Stimulated activated naive CD4-positive, alpha-beta T cell (primary cell): ENCODE data around the gene SPINK7.

Source experiments
- DNase-seq, 6 experiments: peaks; one replicate each; lab custom pipeline; 2025; lab: John Stamatoyannopoulos, UW

SPINK7 gene

GRCh38 chr5:148343603-148344487, 31.6 kb downstream of the SPINK7 start:
- DNase-seq, result no peak

GRCh38 chr5:148347706-148348105, 35.5 kb downstream of the SPINK7 start:
- DNase-seq, result no peak

DNA sequence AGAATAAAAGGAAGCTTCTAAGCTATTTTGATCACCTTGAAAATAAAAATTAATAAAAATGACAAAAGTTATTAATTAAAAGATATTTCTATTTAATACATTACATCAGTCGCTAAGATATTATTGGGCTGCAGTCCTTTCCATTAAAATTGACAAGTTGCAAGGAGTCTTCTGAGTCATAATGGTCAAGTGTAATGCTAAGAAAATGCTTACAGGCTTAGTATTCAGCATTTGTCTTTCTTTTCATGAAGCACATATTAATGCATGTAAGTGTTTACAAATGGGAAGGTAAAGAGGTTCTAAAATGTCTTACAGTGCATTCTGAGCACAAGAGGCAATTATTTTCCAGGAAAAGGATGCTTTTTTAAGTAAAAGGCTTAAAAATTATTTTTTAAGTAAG, 40.5 kb downstream of the SPINK7 start:
- DNase-seq, result no peak

DNA sequence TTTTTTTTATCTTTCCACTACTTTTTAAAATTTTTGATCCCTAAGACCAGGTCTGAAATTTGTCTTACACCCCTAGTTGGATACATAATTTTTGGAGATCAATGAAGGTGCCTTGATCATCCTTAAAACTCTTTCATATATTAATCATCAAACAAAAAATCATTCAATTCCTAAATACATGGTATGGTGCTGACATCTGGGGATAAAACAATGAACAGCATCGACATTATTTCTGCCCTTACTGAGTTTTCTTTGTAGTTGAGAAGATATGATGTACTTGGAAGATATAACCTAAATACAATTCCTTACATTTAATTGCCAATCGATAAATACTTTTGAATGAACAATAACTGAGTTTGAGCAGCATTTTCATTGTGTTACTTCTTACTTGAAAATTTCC, 41.4 kb downstream of the SPINK7 start:
- DNase-seq, result no peak

GRCh38 chr5:148364343-148364742, 52.1 kb downstream of the SPINK7 start:
- DNase-seq, result no peak
